GM18511 (cell line): ENCODE results near the gene MAP4K2.

Experiments
- ATAC-seq: cut with Tn5 transposase; IDR thresholded peaks from one replicate; pipeline ENCODE4 v1.9.1; 2021; ENCODE audit warnings: mild to moderate bottlenecking, moderate library complexity; ENCODE audit not compliant: unreplicated experiment

Gene MAP4K2

DNA sequence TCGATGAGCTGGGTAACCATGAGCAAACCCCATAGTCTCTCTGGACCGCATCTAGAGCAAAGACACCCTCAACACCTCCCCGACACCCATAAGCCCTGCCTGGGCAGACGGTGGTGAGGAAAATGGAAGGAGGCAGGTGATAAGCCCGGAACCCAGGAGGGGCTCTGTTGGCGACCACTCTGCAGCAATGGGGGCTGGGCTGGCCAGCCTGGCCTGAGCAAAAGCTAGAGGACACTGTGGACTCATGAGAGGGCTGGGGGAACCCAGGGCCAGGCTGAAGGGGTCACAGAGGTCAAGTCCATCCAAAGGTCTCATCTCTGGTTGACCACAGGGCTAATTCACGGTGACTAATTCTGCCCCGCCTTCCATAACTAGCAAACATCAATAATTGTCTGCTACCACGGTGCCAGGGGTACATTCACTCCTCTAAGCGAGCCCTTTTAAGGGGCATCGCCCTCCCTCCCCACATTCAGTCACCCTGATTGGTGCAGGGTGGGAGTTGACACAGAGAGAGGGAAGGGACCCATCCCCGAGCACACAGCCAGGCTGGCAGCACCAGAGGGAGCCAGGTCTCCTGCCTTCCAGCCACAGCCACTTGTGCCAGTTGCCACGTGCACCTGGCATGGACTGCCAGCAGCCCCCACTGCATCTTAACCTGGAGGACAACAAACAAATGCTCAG lies 47.2 kb downstream of the MAP4K2 start:
- ATAC-seq = no peak

DNA sequence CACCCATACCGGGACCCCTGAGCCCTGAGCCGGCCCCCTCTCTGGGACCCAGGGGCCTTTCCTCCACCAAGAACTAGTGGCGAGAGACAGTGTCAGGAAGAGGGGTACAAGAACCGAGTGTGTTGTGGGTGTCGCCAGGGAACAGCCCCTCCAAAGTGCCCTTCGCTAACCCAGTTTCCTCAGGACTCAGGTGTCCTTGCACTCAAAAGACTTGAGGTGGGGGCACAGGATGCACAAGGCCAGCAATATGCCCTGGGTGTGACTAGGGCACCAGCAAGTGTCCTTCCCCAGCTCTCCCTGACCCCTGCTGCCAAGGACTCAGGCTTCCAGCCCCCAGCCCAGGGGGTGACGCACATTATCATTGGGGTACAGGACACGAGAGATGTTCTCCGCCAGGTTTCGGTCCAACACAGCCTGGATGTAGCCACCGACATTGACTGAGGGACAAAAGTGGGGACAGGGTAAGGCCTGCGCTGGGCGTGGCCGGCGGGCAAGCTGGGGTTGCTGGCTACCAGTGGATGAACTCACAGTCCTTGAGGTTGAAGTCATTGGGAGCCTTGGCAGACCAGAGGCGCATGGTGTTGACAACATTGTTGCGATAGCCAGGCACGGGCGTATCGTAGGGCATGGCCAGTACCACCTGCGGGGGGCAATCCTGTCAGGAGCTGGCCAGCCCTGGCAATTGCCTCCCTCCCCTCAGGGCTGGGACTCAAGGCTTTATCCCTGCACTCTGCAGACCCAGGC lies 47.9 kb downstream of the MAP4K2 start:
- no peak for ATAC-seq

- no peak for ATAC-seq
These were observed 48.7 kb downstream of the MAP4K2 start for GRCh38 chr11:64754124-64754918.

GRCh38 chr11:64753380-64754123 lies 49.5 kb downstream of the MAP4K2 start:
- ATAC-seq = no peak

DNA sequence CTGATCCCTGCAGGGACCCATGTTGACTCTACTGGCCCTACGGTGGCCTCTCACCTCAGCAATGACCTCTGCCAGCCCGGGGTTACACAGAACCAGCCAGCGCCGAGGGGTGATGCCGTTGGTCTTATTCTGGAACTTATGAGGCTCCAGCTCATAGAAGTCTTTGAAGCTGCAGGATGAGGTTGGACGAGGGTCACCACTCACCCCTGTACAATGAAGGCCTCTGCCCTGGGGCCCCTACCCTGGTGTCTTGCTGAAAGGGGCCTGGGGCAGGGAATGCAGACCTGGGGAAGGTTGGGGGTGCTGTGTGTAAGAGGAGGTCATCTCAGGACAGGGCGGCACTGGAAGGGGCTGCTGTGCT lies 50.0 kb downstream of the MAP4K2 start:
- no peak for ATAC-seq

DNA sequence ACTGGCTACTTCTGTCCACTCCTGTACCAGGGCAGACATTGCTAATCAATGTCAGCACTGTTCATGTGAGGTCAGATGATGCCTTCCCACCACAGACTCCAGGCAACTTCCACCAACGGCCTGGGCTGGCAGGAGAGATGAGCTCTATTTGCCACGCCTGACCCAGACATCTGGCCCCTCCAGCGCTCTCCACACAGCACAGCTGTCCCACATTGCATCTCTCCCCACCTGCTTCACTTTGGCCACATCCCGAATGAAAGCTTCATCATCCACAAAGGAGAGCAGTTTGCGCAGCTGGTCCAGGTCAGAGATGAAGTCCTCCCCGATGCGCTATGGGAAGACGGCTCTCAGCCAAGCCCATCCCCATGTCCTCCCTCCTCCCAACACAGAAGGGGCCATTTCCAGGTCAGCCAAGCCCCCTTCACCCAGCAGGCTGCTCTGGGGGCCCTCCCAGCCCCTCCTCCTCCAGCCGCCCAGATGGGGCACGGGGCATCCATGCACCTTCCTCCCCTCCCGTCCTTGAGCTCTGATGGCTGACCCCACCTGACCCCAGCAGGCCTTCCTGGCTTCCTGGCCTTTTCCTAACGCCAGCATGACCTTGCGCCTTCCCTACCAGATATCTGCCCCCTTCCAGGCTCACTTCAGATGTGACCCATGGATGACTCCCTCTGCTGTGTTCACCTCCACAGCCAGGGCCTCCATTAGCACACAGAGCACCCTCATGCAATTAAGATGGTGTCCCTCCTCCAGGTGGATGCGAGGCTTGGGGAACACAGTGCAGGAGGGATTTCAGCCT lies 50.6 kb downstream of the MAP4K2 start:
- ATAC-seq = no peak

DNA sequence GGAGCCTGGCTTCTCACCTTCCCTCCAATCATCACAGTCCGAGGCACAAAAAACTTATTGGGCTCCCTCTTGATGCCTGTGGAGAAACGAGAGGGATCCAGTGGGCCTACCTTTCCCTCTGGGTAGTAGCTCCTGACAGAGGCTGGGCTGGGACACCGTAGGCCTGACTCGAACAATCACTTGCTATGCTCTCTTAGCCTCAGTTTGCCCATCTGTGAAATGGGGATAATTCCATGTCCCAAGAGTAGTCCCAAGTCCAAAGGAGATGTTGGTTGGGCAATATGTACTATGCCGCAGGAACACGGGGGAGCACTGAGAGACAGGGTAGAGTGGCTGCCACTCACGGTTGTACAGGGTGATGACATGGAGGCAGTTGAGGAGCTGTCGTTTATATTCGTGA lies 51.4 kb downstream of the MAP4K2 start:
- no peak for ATAC-seq

DNA sequence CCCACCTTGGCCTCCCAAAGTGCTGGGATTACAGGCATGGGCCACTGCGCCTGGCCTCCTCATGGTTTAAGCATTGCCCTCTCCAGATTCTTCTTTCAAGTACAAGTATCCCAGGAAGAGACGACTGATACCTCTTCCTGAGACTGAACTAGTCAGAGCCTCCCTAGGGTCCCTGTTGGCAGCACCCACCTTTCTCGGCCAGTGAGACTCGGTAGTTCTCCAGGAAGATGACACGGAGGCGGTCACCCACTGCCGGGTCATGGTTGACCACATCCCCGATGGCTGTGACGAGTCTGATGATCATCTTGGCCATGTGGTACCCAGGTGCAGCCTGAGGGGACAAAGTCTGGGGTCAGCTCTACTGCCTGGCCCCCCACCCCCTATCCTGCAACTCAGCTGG lies 51.9 kb downstream of the MAP4K2 start:
- no peak for ATAC-seq

GRCh38 chr11:64750361-64751054 lies 52.5 kb downstream of the MAP4K2 start:
- ATAC-seq = no peak

GRCh38 chr11:64747961-64748665 lies 54.9 kb downstream of the MAP4K2 start:
- ATAC-seq = no peak

DNA sequence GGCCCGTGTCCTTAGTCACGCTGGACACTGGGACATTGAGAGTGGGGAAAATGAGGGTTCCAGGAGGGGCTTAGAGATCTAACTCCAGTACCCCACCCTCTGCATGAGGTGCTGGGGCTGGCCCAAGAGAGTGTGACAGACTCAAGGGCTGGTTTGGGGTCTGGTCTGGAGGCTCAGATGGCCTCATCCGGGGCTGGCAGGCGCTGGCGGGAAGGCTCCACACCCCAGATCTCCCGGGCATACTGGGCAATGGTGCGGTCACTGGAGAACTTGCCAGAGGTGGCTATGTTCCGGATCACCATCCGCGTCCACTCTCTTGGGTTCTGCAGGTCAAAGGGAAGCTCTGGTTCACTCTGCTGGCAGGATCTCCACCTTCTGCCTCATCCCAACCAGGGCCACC lies 56.5 kb downstream of the MAP4K2 start:
- ATAC-seq = no peak

- ATAC-seq = no peak
These were observed 57.3 kb downstream of the MAP4K2 start for GRCh38 chr11:64745521-64746328.

GRCh38 chr11:64745189-64745520 lies 57.9 kb downstream of the MAP4K2 start:
- no peak for ATAC-seq

DNA sequence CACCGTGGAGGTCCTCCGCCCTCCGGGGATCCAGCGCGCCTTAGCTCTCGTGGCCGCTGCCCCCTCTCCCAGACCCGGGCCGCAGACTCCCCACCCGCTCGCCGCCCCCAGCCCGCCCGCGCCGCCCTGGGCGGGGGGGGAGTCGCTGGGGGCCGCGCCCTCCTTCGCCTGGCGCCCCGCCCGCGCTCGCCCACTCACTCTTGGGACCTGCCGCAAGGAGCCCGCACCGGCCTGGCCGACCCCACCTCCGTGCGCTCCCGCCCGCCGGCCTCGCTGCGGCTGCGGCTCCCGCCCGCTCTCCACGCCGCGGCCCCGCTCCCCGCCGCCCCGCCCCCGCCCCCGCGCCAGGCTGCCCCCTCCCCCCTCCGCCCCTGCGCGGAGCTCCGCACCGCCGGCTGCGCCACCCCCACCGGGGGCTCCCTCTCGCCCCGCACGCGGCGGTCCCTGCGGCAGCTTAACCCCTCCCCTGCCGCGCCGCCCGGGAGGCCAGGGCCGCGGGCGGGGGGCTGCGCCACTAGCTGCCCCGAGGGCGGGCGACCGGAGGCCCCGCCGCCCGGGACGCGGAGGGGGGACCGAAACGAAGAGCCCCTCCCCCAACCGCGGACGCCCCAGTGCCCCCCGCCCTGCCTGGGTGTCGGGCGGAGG lies 58.3 kb downstream of the MAP4K2 start:
- ATAC-seq = no peak

DNA sequence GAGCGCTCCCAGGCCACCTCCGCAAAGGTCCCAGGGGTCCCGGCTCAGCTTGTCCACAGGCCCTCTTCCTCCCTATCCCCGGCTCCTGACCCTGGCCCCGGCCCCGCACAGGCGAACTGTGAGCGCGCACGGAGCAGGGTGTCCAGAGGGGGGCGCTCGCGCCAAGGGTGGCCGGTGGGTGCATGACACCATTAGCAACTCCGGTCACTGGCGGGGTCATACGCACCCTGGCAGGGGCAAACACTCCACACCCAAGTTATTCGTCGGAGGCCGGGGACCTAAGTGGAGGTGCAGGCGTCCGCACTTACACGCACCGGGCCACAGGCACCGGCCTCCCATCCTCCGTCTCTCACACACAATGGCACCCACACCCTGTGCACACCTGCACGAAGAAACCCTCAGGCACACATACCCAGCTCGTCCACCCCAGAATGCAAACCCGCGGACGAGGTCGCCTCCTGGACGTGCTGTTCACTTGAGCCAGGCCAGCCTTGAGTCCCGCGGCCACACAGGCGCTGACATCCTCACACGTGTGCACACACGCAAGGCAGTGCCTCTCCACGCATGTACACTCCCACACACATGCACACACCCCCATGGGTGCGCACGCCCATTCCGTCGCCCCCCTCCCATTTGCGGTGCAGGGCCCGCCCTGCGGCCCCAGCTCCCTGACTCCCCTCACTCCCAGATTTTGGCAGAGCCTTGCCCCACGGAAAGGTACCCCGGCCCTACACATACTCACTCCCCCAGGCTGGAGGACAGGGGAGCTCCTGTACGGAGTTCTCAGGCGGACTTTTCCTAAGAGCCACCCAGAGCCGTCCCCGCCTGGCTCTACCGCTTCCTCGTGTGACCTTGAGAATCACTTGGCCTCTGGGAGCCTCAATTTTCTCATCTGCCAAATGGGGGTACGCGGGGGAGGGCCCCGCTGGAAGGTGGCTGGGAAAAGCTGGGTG lies 59.1 kb downstream of the MAP4K2 start, which contains the start of gene RASGRP2:
Gene RASGRP2, minus strand, starts transcription at position 552 of the 953 bp plus-strand sequence. CDS start 1,276 bp downstream, outside the sequence.
- ATAC-seq = peak; percentile 40

GRCh38 chr11:64742889-64743590 lies 60.0 kb downstream of the MAP4K2 start:
- ATAC-seq = no peak
